Caco-2 (cell line): ENCODE measurements around the gene SPACA7. TPM values are rescaled to one million over a fixed set of nuclear protein-coding genes. Genes with fewer than 3 reads are reported as not detected.

ENCODE experiments used
- BruUV-seq: library from RNA; stranded (reverse); fragments of 400-500 nt; replicated peaks from 2 replicates; lab custom pipeline; 2021; lab: Mats Ljungman, UMichigan
- CTCF ChIA-PET: fragments of 300-600 bp; sonication (Branson Sonifier 250); formaldehyde crosslinking; loops from one replicate; lab custom pipeline; 2022; ENCODE audit warnings: antibody characterized with exemption; lab: Charles Lee
- POLR2A ChIA-PET: fragments of 300-600 bp; sonication (Branson Sonifier 250); formaldehyde crosslinking; loops from one replicate; lab custom pipeline; 2022; ENCODE audit warnings: antibody characterized with exemption; lab: Charles Lee
- DNase-seq, 2 experiments: peaks; one replicate each; pipeline versions ENCODE4 v3.0.0 to v3.0.0-alpha.2; 2020 to 2022
- H3K27me3 ChIP-seq: replicated peaks from 2 replicates; pipeline ENCODE4 v1.6.0; 2011; ENCODE audit warnings: low read length; ENCODE audit not compliant: control insufficient read depth, insufficient read depth
- H3K36me3 ChIP-seq: 2 replicates; pipeline ENCODE4 v1.5.1; 2011; ENCODE audit warnings: low read length; ENCODE audit not compliant: control insufficient read depth, insufficient read depth
- H3K4me1 ChIP-seq: fragments of 250-450 bp; sonication (Bioruptor Pico); 2 replicates; pipeline ENCODE4 v1.5.1; 2020; ENCODE audit warnings: mild to moderate bottlenecking
- H3K4me3 ChIP-seq: 2 replicates; pipeline ENCODE4 v1.5.1; 2011; ENCODE audit warnings: low read depth, mild to moderate bottlenecking, control low read depth, low read length
- H3K9me3 ChIP-seq: fragments of 250-450 bp; sonication (Bioruptor Pico); 2 replicates; pipeline ENCODE4 v1.5.1; 2020; ENCODE audit warnings: mild to moderate bottlenecking, moderate library complexity
- H3K27ac Mint-ChIP-seq: one replicate; pipeline ENCODE4 v1.8.0; 2022; ENCODE audit warnings: mixed read lengths; ENCODE audit not compliant: unreplicated experiment
- H3K27me3 Mint-ChIP-seq: one replicate; pipeline ENCODE4 v1.8.0; 2022; ENCODE audit warnings: mixed read lengths; ENCODE audit not compliant: insufficient read depth, unreplicated experiment
- H3K36me3 Mint-ChIP-seq: one replicate; pipeline ENCODE4 v1.8.0; 2022; ENCODE audit warnings: mild to moderate bottlenecking, mixed read lengths; ENCODE audit not compliant: insufficient read depth, unreplicated experiment
- H3K4me1 Mint-ChIP-seq: one replicate; pipeline ENCODE4 v1.8.0; 2022; ENCODE audit warnings: low read depth, mixed read lengths; ENCODE audit not compliant: unreplicated experiment
- H3K4me3 Mint-ChIP-seq: one replicate; pipeline ENCODE4 v1.8.0; 2022; ENCODE audit warnings: mild to moderate bottlenecking, moderate library complexity, mixed read lengths; ENCODE audit not compliant: unreplicated experiment
- H3K9me3 Mint-ChIP-seq: one replicate; pipeline ENCODE4 v1.8.0; 2022; ENCODE audit warnings: mixed read lengths; ENCODE audit not compliant: unreplicated experiment
- CTCF ChIP-seq, 2 experiments: fragments of 200-600 bp in 1 of 2; IDR thresholded peaks; 1 replicate in 1 of 2; 2 replicates in 1 of 2; pipeline versions ENCODE4 v1.5.1 to v1.8.0; 2011 to 2022; ENCODE audit warnings: antibody characterized with exemption in 1 of 2, control low read depth in 1 of 2, inconsistent platforms in 1 of 2, low read depth in 1 of 2, low read length in 1 of 2, mild to moderate bottlenecking in 1 of 2, moderate library complexity in 1 of 2; ENCODE audit not compliant: insufficient read depth in 1 of 2, severe bottlenecking in 1 of 2, unreplicated experiment in 1 of 2
- intact Hi-C: fragments of 100-400 bp; cut with micrococcal nuclease; formaldehyde crosslinking; loops from one replicate; pipeline ENCODE4 v1.10.0; 2022; ENCODE audit not compliant: unreplicated experiment
- total RNA-seq: library from RNA; stranded (reverse); gene quantifications from 2 replicates; pipeline ENCODE4 v1.2.3, GENCODE V29; 2022

SPACA7 gene
- total RNA-seq, 1 experiment from 2014 or later = not detected

GRCh38 chr13:112475889-112476288 is 99.7 kb downstream of the SPACA7 start:
- intact Hi-C loops = no loop called here
- H3K27me3 ChIP-seq = no peaks in the 10 kb centered on the region
- no peaks in the 10 kb centered on the region for H3K4me1 ChIP-seq
- Mint-ChIP-seq H3K36me3 (no peaks in the 10 kb centered on the region), H3K4me3 (no peak overlapping the region), H3K9me3 (no peaks in the 10 kb centered on the region), H3K4me1 (no peaks in the 10 kb centered on the region), H3K27me3 (no peaks in the 10 kb centered on the region), H3K27ac (no peak overlapping the region)
- no TSS peak for BruUV-seq
- ChIA-PET POLR2A (no interaction called here), CTCF (no interaction called here)
- peaks cover 6% of the 10 kb centered on the region; the same call in 1 of the 2 replicates for H3K9me3 ChIP-seq
- DNase-seq = no peak
- H3K4me3 ChIP-seq = no peak overlapping the region
- no peak for TF ChIP-seq CTCF (IDR thresholded peaks at IDR 0.05; ENCODE audit: insufficient read depth in 1 of 2, low read depth in 1 of 2, low read length in 1 of 2, severe bottlenecking in 1 of 2, unreplicated experiment in 1 of 2)
- H3K36me3 ChIP-seq = no peaks in the 10 kb centered on the region

GRCh38 chr13:112477070-112477619 is 101.0 kb downstream of the SPACA7 start:
- BruUV-seq = no TSS peak
- H3K4me3 ChIP-seq = no peak overlapping the region
- POLR2A ChIA-PET = no interaction called here
- no peaks in the 10 kb centered on the region for H3K9me3 ChIP-seq
- Mint-ChIP-seq H3K27ac (no peak overlapping the region), H3K36me3 (no peaks in the 10 kb centered on the region), H3K9me3 (no peaks in the 10 kb centered on the region), H3K4me3 (no peak overlapping the region), H3K4me1 (no peaks in the 10 kb centered on the region), H3K27me3 (no peaks in the 10 kb centered on the region)
- TF ChIP-seq CTCF (IDR thresholded peaks at IDR 0.05; ENCODE audit: insufficient read depth in 1 of 2, low read depth in 1 of 2, low read length in 1 of 2, severe bottlenecking in 1 of 2, unreplicated experiment in 1 of 2) = no peak
- intact Hi-C loops = no loop called here
- H3K36me3 ChIP-seq = no peaks in the 10 kb centered on the region
- DNase-seq = no peak
- CTCF ChIA-PET = no interaction called here
- H3K4me1 ChIP-seq = no peaks in the 10 kb centered on the region
- H3K27me3 ChIP-seq = no peaks in the 10 kb centered on the region

GRCh38 chr13:112479389-112479788 is 103.2 kb downstream of the SPACA7 start:
- no peak overlapping the region for H3K27ac Mint-ChIP-seq
- no peaks in the 10 kb centered on the region for H3K36me3 Mint-ChIP-seq
- no peaks in the 10 kb centered on the region for H3K4me1 ChIP-seq
- DNase-seq = no peak
- CTCF ChIA-PET = no interaction called here
- no peaks in the 10 kb centered on the region for H3K27me3 ChIP-seq
- no peaks in the 10 kb centered on the region for H3K9me3 ChIP-seq
- no peak overlapping the region for H3K4me3 ChIP-seq
- intact Hi-C loops = no loop called here
- POLR2A ChIA-PET = no interaction called here
- BruUV-seq = no TSS peak
- no peaks in the 10 kb centered on the region for H3K27me3 Mint-ChIP-seq
- peaks cover 2% of the 10 kb centered on the region; the same call in 1 of the 2 replicates for H3K36me3 ChIP-seq
- TF ChIP-seq CTCF (IDR thresholded peaks at IDR 0.05; ENCODE audit: insufficient read depth in 1 of 2, low read depth in 1 of 2, low read length in 1 of 2, severe bottlenecking in 1 of 2, unreplicated experiment in 1 of 2) = no peak
- no peak overlapping the region for H3K4me3 Mint-ChIP-seq
- no peaks in the 10 kb centered on the region for H3K4me1 Mint-ChIP-seq
- H3K9me3 Mint-ChIP-seq = no peaks in the 10 kb centered on the region
